Stimulated activated CD4-positive, alpha-beta T cell treated with anti-CD3 and anti-CD28 coated beads, Interleukin-12 subunit alpha, Interleukin-12 subunit beta, amount 100 ng/mL, for 24 hours (primary cell): ENCODE data around the gene SLC5A2.
A peak's percentile ranks its signal among the peaks of the same experiment; 100 is the strongest.
"Not testable (repeated sequence)": the region's sequence is repeated elsewhere in the genome, so short reads cannot be mapped to it uniquely, and the experiment has no call there.

ENCODE experiments used
- DNase-seq, 2 experiments: peaks; one replicate each; pipeline ENCODE4 v3.0.0-alpha.2; 2020; ENCODE audit warnings: low read depth in 2 of 2

The SLC5A2 gene

GRCh38 chr16:31475946-31476302, 7.0 kb upstream of the SLC5A2 start:
- no peak for DNase-seq

- DNase-seq = peak; percentile 77 to 88
These were observed 6.4 kb upstream of the SLC5A2 start for GRCh38 chr16:31476303-31477219.

- no peak for DNase-seq
These were observed 5.4 kb upstream of the SLC5A2 start for GRCh38 chr16:31477220-31478216.

GRCh38 chr16:31478956-31479355, 4.0 kb upstream of the SLC5A2 start:
- no peak for DNase-seq

- DNase-seq = no peak
These were observed 3.2 kb upstream of the SLC5A2 start for GRCh38 chr16:31479751-31480150.

- no peak for DNase-seq
These were observed 1.9 kb upstream of the SLC5A2 start for GRCh38 chr16:31480851-31481536.

GRCh38 chr16:31484048-31484447, 1.1 kb downstream of the SLC5A2 start:
- DNase-seq = not testable (repeated sequence)

GRCh38 chr16:31484491-31485171, 1.7 kb downstream of the SLC5A2 start:
- no peak for DNase-seq

- no peak for DNase-seq
These were observed 2.6 kb downstream of the SLC5A2 start for GRCh38 chr16:31485571-31485970.

GRCh38 chr16:31486045-31486444, 3.1 kb downstream of the SLC5A2 start:
- DNase-seq = no peak

GRCh38 chr16:31487071-31487719, 4.3 kb downstream of the SLC5A2 start:
- no peak for DNase-seq

GRCh38 chr16:31487720-31488467, 5.0 kb downstream of the SLC5A2 start:
- peak; percentile 29 to 32 for DNase-seq

GRCh38 chr16:31488468-31489297, 5.8 kb downstream of the SLC5A2 start:
- no peak for DNase-seq

- no peak for DNase-seq
These were observed 6.3 kb downstream of the SLC5A2 start for GRCh38 chr16:31489298-31489564.

GRCh38 chr16:31489616-31490584, 7.0 kb downstream of the SLC5A2 start:
- no peak for DNase-seq

GRCh38 chr16:31491778-31492418, 9.0 kb downstream of the SLC5A2 start:
- DNase-seq = no peak

GRCh38 chr16:31493506-31494125, 10.7 kb downstream of the SLC5A2 start:
- no peak for DNase-seq
